ENCODE data around the gene U2AF2.
"Not testable (repeated sequence)": the region's sequence is repeated elsewhere in the genome, so short reads cannot be mapped to it uniquely, and the experiment has no call there.

U2AF2 gene

DNA sequence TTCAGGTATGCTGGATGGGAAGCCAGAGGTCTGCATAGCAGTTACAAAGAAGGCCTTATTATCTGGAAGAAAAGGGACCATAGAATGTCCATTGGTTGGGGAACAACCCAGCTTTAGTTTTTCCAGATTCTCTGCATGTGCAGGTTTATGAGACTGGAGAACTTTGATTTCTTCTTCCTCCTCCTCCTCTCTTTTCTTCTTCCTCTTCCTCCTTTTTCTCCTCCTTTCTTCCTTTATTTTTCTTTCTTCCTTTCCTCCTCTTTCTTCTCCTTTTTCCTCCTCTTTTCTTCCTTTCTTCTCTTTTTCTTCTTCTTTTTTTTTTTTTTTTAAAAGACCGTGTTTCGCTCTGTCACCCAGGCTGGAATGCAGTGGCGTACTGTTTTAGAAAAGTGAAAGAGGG, 51.1 kb downstream of the U2AF2 start:
- no peak for DNase-seq (ENCODE audit: low spot score)

DNA sequence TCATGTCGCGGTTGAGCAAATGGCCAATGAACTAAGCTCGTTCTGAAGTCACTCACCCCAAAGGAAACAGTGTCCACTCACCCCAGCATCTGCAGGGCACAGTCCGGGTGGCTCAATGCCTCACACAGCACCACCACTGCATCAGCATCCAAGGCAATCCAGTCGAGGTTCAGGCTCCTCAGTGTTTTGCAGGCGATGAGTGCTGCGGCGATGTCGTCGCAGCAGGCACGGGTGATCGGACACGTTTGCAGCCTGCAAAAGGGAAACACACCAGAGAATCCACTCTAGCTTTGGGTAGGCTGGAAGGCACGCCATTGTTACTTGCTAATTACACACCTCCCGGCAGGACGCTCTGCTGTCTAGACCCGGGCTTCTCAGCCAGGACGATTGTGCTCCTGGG, 56.9 kb downstream of the U2AF2 start:
- no peak for DNase-seq (ENCODE audit: low spot score)

DNA sequence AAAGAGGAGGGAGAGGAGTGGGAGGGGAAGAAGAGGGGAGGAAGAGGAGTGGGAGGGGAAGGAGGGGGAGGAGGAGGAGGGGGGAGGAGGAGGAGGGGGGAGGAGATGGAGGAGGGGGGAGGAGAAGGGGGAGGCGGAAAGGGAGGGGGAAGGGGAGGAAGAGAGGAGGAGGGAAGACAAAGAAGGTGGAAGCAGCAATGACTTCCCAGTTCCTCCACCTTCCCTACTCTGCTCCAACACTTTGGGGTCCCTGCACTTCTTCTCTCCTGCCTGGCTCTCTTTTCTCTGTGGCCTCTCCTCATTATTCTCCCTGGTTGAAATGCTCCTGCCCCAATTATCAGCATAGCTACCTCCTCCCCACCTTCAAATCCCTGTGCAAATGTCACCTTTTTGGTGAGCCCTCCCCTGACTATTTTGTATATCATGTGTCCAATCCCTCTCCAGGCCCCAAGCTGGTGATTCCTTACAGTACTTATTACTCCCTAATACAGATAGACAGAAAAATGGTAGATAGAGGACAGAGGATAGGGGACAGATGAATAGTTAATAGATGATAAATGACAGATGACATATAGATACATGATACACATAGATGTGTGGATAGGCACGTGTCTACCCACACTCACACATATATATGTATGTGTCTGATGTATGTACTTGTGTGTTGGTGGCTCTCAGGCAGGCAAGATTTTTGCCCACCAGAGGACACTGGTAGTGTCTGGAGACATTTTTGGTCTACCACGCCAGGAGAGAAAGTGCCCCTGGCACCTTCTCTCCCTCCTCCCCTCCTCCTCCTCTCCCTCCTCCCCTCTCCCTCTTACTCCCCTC, 58.2 kb downstream of the U2AF2 start:
- no peak for DNase-seq (ENCODE audit: low spot score)

DNA sequence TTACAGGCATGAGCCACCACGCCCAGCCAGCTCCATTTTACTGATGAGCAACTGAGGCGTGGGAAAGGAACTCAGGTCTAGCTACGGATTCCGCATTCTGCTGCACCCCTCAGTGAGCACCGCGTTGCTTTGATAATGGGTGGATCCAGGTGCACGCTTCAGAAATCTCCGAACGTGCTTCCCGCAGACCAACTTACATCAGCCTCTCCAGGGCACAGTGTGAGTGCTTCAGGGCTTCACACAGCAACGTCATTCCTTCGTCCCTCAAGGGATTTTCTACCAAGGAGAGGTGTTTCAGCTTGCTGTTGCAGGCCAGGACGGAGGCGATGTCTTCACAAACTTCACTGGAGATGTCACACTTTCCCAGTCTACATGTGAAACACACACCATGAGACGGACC, 61.7 kb downstream of the U2AF2 start:
- DNase-seq (ENCODE audit: low spot score): no peak

DNA sequence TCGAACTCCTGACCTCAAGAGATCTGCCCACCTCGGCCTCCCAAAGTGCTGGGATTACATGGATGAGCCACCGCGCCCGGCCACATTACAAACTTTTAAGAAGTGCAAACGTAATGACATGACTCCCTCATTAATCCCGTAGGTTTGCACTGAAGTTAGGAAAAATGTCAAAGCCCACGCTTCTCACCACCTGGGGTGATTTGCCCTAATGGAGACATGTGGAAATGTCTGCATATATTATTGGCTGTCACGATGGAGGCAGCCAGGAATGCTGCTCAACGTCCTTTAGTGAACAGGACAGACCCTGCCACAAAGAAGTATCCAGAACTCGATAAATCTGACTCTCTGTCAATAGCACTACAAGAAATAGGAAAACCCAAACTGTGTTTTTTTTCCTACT, 62.4 kb downstream of the U2AF2 start:
- DNase-seq (ENCODE audit: low spot score): no peak

DNA sequence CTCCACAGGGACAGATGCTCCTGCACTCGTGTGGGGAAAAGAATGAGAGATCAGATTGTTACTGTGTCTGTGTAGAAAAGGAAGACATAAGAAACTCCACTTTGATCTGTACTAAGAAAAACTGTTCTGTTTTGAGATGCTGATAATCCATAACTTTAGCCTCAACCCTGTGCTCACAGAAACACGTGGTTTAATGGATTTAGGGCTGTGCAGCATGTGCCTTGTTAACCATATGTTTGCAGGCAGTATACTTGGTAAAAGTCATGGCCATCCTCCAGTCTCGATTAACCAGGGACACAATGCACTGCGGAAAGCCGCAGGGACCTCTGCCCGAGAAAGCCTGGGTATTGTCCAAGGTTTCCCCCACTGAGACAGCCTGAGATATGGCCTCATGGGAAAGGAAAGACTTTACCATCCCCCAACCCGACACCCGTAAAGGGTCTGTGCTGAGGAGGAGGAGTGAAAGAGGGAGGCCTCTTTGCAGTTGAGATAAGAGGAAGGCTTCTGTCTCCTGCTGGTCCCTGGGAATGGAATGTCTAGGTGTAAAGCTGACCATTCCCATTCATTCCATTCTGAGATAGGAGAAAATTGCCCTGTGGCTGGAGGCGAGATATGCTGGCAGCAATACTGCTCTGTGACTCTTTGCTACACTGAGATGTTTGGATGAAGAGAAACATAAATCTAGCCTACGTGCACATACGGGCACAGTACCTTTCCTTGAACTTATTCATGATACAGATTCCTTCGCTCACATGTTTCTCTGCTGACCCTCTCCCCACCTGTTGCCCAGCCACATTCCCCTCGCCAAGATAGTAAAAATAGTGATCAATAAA, 63.3 kb downstream of the U2AF2 start:
- not testable (repeated sequence) for DNase-seq (ENCODE audit: low spot score)

DNA sequence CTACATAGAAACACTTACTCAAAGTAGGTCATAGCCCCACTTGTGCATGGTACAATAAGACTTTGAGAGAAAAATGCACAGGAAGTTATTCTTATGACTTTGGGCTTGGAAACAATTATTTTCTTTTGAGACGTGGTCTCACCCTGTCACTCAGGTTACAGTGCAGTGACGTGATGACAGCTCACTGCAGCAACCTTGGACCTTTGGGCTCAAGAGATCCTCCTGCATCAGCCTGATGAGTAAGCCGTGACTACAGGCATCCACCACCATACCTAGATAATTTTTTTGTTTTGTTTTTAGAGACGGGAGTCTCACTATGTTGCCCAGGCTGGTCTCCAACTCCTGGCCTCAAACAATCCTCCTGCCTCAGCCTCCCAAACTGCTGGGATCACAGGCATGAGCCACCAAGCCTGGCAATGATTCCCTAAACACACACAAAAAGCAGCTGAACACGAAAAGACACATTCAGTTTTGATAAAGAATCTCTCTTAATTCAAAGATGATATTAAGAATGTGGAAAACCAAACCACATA, 65.4 kb downstream of the U2AF2 start:
- no peak for DNase-seq (ENCODE audit: low spot score)

DNA sequence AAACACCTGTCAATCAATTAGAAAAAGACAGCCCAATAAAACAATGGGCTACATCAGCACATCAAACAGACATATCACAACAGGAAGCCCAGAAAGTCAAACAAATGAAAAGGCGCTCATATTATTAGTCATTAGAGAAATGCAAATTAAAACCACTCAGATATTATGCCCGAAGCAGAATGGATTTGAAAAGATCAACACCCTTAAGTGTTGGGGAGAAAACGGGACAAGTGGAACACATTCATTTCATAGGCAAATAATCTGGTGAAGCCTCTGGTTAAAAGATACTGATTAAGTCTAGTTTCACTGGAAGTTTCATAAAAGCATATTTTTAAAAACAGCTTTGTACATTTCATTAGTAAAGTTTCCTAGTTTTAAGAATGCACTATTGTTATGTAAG, 66.0 kb downstream of the U2AF2 start:
- no peak for DNase-seq (ENCODE audit: low spot score)

DNA sequence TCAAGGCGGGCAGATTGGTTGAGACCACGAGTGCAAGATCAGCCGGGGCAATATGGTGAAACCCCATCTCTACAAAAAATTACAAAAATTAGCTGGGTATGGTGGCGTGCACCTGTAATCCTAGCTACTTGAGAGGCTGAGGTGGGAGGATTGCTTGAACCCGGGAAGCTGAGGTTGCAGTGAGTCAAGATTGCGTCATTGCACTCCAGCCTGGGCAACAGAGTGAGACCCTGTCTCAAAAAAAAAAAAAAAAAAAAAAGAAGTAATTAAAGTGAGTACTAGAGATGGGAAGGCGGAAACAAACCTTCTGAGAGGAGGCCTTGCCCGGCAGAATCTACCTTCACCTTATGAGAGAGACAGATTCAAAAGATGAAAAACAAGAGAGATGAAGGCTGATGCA, 68.7 kb downstream of the U2AF2 start:
- no peak for DNase-seq (ENCODE audit: low spot score)

Small RNAs within 50 kb of the gene (small RNA-seq; reads per million reads assigned to genes)
- 0 reads per million in 2 experiments for gene AC010525.2
